ENCODE data around the gene CDPF1.

GRCh38 chr22:46259374-46259773, 9.3 kb upstream of the CDPF1 start:
- TF ChIP-seq, protein P1, sequence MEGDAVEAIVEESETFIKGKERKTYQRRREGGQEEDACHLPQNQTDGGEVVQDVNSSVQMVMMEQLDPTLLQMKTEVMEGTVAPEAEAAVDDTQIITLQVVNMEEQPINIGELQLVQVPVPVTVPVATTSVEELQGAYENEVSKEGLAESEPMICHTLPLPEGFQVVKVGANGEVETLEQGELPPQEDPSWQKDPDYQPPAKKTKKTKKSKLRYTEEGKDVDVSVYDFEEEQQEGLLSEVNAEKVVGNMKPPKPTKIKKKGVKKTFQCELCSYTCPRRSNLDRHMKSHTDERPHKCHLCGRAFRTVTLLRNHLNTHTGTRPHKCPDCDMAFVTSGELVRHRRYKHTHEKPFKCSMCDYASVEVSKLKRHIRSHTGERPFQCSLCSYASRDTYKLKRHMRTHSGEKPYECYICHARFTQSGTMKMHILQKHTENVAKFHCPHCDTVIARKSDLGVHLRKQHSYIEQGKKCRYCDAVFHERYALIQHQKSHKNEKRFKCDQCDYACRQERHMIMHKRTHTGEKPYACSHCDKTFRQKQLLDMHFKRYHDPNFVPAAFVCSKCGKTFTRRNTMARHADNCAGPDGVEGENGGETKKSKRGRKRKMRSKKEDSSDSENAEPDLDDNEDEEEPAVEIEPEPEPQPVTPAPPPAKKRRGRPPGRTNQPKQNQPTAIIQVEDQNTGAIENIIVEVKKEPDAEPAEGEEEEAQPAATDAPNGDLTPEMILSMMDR (IDR thresholded peaks at IDR 0.05): no peak
- TF ChIP-seq POLR2A (IDR thresholded peaks at IDR 0.05): no peak
